GM23248 (cell line): ENCODE measurements around the gene HABP2. TPM values are rescaled to one million over a fixed set of nuclear protein-coding genes. Genes with fewer than 3 reads are reported as not detected.
A peak's percentile ranks its signal among the peaks of the same experiment; 100 is the strongest.

Experiments used
- DNase-seq: peaks from one replicate; pipeline ENCODE4 v3.0.0-alpha.2; 2015
- H2AFZ ChIP-seq: fragments of 200-600 bp; sonication (generic); 2 replicates; pipeline ENCODE4 v1.6.1; 2016; ENCODE audit warnings: antibody characterized with exemption
- H3F3A ChIP-seq: fragments of 200-600 bp; sonication (generic); 2 replicates; pipeline ENCODE4 v1.6.1; 2016; ENCODE audit warnings: mild to moderate bottlenecking, antibody characterized with exemption, mixed run types; ENCODE audit not compliant: insufficient read depth
- H3K27ac ChIP-seq: fragments of 200-600 bp; sonication (generic); 2 replicates; pipeline ENCODE4 v1.5.1; 2016; ENCODE audit warnings: mild to moderate bottlenecking
- H3K27me3 ChIP-seq: fragments of 200-600 bp; sonication (generic); replicated peaks from 2 replicates; pipeline ENCODE4 v1.6.1; 2016; ENCODE audit warnings: mild to moderate bottlenecking; ENCODE audit not compliant: insufficient read depth
- H3K36me3 ChIP-seq: fragments of 200-600 bp; sonication (generic); 2 replicates; pipeline ENCODE4 v1.6.1; 2016; ENCODE audit warnings: low read depth, mild to moderate bottlenecking
- H3K4me1 ChIP-seq: fragments of 200-600 bp; sonication (generic); 2 replicates; pipeline ENCODE4 v1.6.1; 2016; ENCODE audit warnings: mild to moderate bottlenecking; ENCODE audit not compliant: insufficient read depth
- H3K4me2 ChIP-seq: fragments of 200-600 bp; sonication (generic); one replicate; pipeline ENCODE4 v1.6.1; 2016; ENCODE audit warnings: mild to moderate bottlenecking; ENCODE audit not compliant: unreplicated experiment
- H3K4me3 ChIP-seq: fragments of 200-600 bp; sonication (generic); 2 replicates; pipeline ENCODE4 v1.5.1; 2016; ENCODE audit warnings: mild to moderate bottlenecking
- H3K79me2 ChIP-seq: fragments of 200-600 bp; sonication (generic); 2 replicates; pipeline ENCODE4 v1.6.1; 2016; ENCODE audit warnings: mild to moderate bottlenecking; ENCODE audit not compliant: insufficient read depth
- H3K9ac ChIP-seq: fragments of 200-600 bp; sonication (generic); 2 replicates; pipeline ENCODE4 v1.6.1; 2016; ENCODE audit warnings: mild to moderate bottlenecking
- H3K9me2 ChIP-seq: fragments of 200-600 bp; sonication (generic); 2 replicates; pipeline ENCODE4 v1.6.1; 2016; ENCODE audit warnings: mixed run types, mild to moderate bottlenecking, moderate library complexity; ENCODE audit not compliant: insufficient read depth
- H3K9me3 ChIP-seq: fragments of 200-600 bp; sonication (generic); one replicate; pipeline ENCODE4 v1.6.1; 2017; ENCODE audit warnings: low read depth
- H4K20me1 ChIP-seq: fragments of 200-600 bp; sonication (generic); 2 replicates; pipeline ENCODE4 v1.6.0; 2016; ENCODE audit not compliant: insufficient read depth
- EZH2 ChIP-seq: fragments of 200-600 bp; sonication (generic); IDR thresholded peaks from 2 replicates; pipeline ENCODE4 v1.6.1; 2018; ENCODE audit warnings: antibody characterized with exemption, mild to moderate bottlenecking; ENCODE audit not compliant: insufficient read depth, poor library complexity, severe bottlenecking
- EZH2phosphoT487 ChIP-seq: fragments of 200-600 bp; sonication (generic); IDR thresholded peaks from 2 replicates; pipeline ENCODE4 v1.6.1; 2018; ENCODE audit warnings: antibody characterized with exemption, moderate library complexity, mild to moderate bottlenecking, low read depth; ENCODE audit not compliant: insufficient read depth
- WGBS, 2 experiments: methylation state at CpG; one replicate each; pipeline ENCODE4 v1.1.6; 2015 to 2017; ENCODE audit warnings: low lambda C conversion rate in 2 of 2, low coverage in 1 of 2; ENCODE audit errors: missing lambda C conversion rate in 2 of 2; 5-methylcytosine and 5-hydroxymethylcytosine counted together
- in situ Hi-C: fragments of 300-500 bp; cut with MboI; formaldehyde crosslinking; loops from 2 replicates; pipeline ENCODE4 v1.15.0; 2020
- polyA plus RNA-seq: library from polyadenylated mRNA; unstranded; fragments of >200 nt; fragmentation: Nextera tagmentation; extraction: Ambion mirVana; gene quantifications from 2 replicates; pipeline ENCODE4 v1.2.1, GENCODE V29; 2016
- total RNA-seq: library from RNA; depleted of rRNA; stranded (reverse); fragments of >200 nt; shearing (Covaris generic); gene quantifications from 2 replicates; pipeline ENCODE4 v1.2.3, GENCODE V29; 2014

HABP2 gene
- total and polyA plus RNA-seq, 2 experiments from 2014 or later = not detected

DNA sequence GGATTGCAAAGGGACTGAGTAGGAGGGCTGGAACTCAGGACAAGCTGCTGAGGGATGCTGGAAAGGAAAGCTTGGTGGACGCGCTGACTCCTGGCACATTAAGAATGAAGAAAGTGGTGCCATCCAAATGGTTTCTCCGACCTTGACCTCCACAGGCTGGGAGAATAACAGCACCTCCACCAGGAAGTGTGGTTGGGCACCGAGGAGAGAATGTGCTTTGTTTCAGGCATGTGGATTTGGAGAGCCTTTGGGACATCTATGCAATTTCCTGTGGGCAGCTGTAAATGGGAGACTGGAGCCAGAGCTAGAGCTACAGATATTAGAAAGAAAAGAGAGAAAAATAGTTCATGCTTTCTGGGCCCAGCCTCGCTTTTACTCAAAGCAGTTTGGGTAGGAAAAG, 29.8 kb upstream of the HABP2 start:
- H2AFZ ChIP-seq = no peak overlapping the region
- H3K27ac ChIP-seq = no peak overlapping the region
- H3K4me3 ChIP-seq = no peak overlapping the region
- no peaks in the 10 kb centered on the region for H3K9me3 ChIP-seq
- no peaks in the 10 kb centered on the region for H4K20me1 ChIP-seq
- no peak overlapping the region for H3K9ac ChIP-seq
- H3K9me2 ChIP-seq = no peaks in the 10 kb centered on the region
- no peaks in the 10 kb centered on the region for H3K36me3 ChIP-seq
- no peaks in the 10 kb centered on the region for H3K27me3 ChIP-seq
- peaks cover 28% of the 10 kb centered on the region for H3K4me1 ChIP-seq
- H3F3A ChIP-seq = 0 out of 2 replicates have a peak, but pooled peaks cover 11% of the 10 kb centered on the region
- no peak overlapping the region for H3K4me2 ChIP-seq
- WGBS, 2 experiments = 65 to 66% methylated on average over 5 of the region's 5 CpGs
- DNase-seq = peak; percentile 14
- no peak for TF ChIP-seq EZH2
- TF ChIP-seq EZH2phosphoT487 = no peak
- no peaks in the 10 kb centered on the region for H3K79me2 ChIP-seq
- in situ Hi-C loops = no loop called here

DNA sequence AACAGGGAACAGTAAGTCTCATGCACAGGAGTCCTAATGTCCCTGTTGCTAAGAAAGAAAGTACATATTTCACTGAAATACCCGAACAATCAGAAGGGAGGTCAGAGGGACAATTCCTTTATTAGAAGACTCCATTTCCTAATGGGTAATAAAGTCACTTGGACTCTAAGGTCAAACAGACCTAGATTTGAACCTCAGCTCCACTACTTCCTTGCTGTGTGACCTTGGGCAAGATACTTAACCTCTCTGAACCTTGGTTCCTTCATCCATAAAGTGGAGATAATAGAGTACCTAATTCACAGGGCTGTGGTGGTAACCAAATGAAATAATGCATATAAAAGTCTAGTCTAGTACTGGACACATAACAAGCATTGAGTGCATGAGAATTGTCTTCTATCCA, 29.2 kb upstream of the HABP2 start:
- no peak overlapping the region for H3K4me3 ChIP-seq
- no peaks in the 10 kb centered on the region for H3K36me3 ChIP-seq
- 0 out of 2 replicates have a peak, but pooled peaks cover 11% of the 10 kb centered on the region for H3F3A ChIP-seq
- H4K20me1 ChIP-seq = no peaks in the 10 kb centered on the region
- H3K9ac ChIP-seq = no peak overlapping the region
- H3K27ac ChIP-seq = no peak overlapping the region
- peaks cover 28% of the 10 kb centered on the region for H3K4me1 ChIP-seq
- H3K79me2 ChIP-seq = no peaks in the 10 kb centered on the region
- WGBS, 2 experiments = 86 to 89% methylated on average over 1 of the region's 1 CpG
- TF ChIP-seq EZH2 (no peak), EZH2phosphoT487 (no peak)
- no peaks in the 10 kb centered on the region for H3K9me2 ChIP-seq
- no peak for DNase-seq
- no peaks in the 10 kb centered on the region for H3K9me3 ChIP-seq
- H3K4me2 ChIP-seq = no peak overlapping the region
- in situ Hi-C loops = no loop called here
- H3K27me3 ChIP-seq = no peaks in the 10 kb centered on the region
- H2AFZ ChIP-seq = no peak overlapping the region

DNA sequence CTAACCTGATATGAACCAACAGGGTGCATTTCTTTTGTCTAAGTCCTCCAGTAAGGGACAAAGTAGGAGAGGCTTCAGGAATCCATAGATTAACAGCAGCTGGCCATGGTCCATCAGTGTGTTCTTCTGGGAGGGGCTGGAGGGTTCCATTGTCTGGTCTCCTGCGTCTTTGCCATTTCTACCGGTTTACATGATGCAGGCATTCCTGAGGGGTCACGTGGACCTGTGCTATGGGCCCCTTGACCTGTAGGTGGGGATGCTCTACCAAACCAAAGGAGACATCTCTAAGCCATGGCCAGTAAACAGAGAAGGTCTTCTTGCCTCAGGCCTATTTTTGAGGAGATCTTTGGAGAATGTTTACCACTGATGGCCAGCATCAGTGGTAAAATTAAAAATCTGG, 28.7 kb upstream of the HABP2 start:
- in situ Hi-C loops = no loop called here
- no peaks in the 10 kb centered on the region for H3K9me2 ChIP-seq
- no peaks in the 10 kb centered on the region for H3K9me3 ChIP-seq
- H3K4me2 ChIP-seq = no peak overlapping the region
- no peaks in the 10 kb centered on the region for H4K20me1 ChIP-seq
- H3K27ac ChIP-seq = no peak overlapping the region
- peaks cover 28% of the 10 kb centered on the region for H3K4me1 ChIP-seq
- 0 out of 2 replicates have a peak, but pooled peaks cover 11% of the 10 kb centered on the region for H3F3A ChIP-seq
- no peaks in the 10 kb centered on the region for H3K79me2 ChIP-seq
- no peak overlapping the region for H2AFZ ChIP-seq
- WGBS, 2 experiments = 81 to 91% methylated on average over 3 of the region's 3 CpGs
- no peak overlapping the region for H3K4me3 ChIP-seq
- no peak for DNase-seq
- no peaks in the 10 kb centered on the region for H3K36me3 ChIP-seq
- TF ChIP-seq EZH2phosphoT487 (no peak), EZH2 (no peak)
- H3K27me3 ChIP-seq = no peaks in the 10 kb centered on the region
- H3K9ac ChIP-seq = no peak overlapping the region

DNA sequence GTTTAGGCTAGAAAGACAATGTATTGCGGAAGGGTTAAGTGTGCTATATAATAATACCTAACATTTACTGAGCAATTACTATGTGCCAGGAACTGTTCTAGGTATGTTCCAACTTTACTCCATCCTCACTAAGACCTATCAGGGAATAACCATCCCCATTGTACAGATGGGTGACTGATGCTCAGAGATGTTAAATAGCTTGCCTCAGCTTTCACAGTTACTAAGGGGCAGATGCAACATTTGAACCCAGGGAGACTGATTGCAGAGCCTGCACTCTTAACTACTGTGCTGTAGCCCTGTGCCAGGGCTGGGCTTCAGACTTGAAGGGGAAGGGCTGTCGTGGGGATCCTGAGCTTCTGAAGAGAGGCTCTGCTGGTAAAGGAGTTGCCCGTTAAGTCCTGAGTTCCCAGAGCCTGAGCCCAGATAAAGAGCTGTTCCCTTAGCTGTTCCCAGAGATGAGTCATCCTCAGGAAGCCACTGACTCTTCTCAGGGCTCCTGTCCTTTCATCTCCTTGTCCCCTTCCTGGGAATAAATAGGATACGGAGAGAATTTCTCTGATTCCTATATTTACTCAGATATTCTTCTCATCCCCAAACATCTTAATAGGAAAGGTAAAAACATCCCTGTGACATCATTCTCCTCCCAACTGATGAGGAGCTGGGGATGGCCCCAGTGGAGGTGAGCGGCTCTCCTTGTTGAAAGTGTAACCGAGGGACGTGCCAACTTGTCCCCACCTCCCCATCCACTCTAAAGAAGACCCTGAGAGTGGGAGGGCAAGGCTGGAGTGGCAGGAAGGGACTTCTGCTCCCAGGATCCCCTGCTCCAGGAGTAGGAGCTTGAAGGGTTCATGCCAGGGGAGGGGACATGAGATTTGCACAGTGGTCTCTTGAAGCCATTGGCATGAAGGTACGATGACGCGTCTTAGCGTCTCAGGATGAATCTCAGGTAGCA, 28.0 kb upstream of the HABP2 start:
- H3K27me3 ChIP-seq = no peaks in the 10 kb centered on the region
- peak; percentile 75 for DNase-seq
- H3K27ac ChIP-seq = no peak overlapping the region
- no peaks in the 10 kb centered on the region for H3K9me3 ChIP-seq
- H3K4me2 ChIP-seq = no peak overlapping the region
- peaks cover 28% of the 10 kb centered on the region for H3K4me1 ChIP-seq
- 59 to 62% methylated on average over 11 of the region's 11 CpGs for WGBS, 2 experiments
- no peaks in the 10 kb centered on the region for H3K9me2 ChIP-seq
- no peaks in the 10 kb centered on the region for H4K20me1 ChIP-seq
- H3K36me3 ChIP-seq = no peaks in the 10 kb centered on the region
- no peak overlapping the region for H3K9ac ChIP-seq
- 0 out of 2 replicates have a peak, but pooled peaks cover 11% of the 10 kb centered on the region for H3F3A ChIP-seq
- TF ChIP-seq EZH2 (no peak), EZH2phosphoT487 (no peak)
- H3K79me2 ChIP-seq = no peaks in the 10 kb centered on the region
- H2AFZ ChIP-seq = no peak overlapping the region
- H3K4me3 ChIP-seq = no peak overlapping the region
- in situ Hi-C loops = no loop called here
